GM19238 (cell line): ENCODE data around the gene KCNQ5.
"Not testable (repeated sequence)": the region's sequence is repeated elsewhere in the genome, so short reads cannot be mapped to it uniquely, and the experiment has no call there.

Experiments
- DNase-seq: peaks from one replicate; pipeline ENCODE4 v3.0.0; 2011; ENCODE audit warnings: low spot score; ENCODE audit not compliant: insufficient read length

Gene KCNQ5

DNA sequence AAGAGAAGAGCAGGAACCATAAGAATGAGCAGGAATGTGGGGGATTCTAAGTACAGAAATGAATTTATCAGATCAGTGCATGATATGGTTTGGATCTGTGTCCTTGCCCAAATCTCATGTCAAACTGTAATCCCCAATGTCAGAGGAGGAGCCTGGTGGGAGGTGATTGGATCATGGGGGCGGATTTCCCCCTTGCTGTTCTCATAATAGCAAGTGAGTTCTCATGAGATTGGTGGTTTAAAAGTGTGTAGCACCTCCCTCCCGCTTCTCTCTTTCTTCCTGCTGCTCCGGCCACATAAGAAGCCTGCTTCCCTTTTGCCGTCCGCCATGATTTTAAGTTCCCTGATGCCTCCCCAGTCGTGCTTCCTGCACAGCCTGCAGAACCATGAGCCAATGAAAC is 554.2 kb downstream of the KCNQ5 start:
- DNase-seq, result no peak

DNA sequence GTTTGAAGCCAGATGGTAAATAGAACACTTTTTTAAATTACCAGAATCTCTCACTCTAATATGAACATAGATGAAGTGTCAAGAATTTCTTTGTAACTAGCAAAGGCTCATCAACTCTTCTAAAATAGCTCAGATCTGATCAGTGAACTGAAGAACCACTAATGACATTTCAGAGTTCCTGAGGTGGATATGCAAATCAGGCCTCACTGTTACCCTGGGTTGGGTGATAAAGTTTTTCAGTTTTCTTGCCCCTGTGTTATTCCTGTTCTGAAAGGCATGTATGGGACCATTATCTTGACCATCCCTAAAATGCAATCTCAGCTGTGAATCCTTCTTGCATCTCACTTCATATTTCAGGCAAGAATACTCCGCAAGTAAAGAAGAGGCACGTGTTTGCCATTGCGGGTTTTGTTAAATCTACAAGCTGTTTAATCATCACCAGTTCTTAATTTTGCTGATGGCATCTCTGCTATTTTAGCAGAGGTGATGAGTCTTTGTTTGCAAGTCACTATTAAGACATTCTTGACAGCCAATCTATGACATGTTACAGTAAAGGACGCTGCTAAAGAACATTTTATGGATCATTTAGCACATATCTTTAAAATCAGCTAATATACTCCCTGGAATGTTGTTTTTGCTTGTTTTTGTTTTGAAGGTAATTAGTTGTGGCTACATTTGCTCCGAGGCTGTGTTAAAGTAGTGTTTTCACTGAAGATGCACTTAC is 555.5 kb downstream of the KCNQ5 start:
- DNase-seq, result no peak

DNA sequence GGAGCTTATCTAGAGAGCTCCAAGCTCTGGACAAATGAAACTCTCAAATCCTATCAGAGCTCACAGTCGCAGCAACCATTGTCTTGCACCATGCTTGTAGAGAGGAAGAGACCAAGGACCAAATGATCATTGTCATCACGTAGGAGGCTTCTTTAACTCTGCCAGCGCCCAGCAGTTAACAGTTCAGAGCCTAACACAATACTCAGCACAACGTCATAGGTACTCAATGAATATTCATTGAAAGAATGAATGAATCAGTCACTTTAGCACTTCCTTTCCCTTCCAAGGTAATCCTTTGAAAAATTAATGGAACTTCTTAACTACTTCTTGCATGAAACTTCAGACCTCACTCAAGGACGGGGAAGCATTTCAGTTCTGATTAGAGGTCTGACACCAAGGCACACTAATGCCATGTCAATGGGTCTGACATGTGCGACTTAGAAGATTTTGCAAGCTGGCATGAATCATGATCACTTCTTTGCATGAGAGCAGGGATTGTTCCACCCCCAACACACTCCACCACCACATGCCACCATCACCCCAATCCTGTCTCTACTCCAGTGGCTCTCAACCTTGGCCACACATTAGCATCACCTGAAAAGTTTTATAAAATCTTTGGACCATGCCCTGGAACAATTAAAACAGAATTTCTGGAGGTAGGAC is 558.3 kb downstream of the KCNQ5 start:
- no peak for DNase-seq

DNA sequence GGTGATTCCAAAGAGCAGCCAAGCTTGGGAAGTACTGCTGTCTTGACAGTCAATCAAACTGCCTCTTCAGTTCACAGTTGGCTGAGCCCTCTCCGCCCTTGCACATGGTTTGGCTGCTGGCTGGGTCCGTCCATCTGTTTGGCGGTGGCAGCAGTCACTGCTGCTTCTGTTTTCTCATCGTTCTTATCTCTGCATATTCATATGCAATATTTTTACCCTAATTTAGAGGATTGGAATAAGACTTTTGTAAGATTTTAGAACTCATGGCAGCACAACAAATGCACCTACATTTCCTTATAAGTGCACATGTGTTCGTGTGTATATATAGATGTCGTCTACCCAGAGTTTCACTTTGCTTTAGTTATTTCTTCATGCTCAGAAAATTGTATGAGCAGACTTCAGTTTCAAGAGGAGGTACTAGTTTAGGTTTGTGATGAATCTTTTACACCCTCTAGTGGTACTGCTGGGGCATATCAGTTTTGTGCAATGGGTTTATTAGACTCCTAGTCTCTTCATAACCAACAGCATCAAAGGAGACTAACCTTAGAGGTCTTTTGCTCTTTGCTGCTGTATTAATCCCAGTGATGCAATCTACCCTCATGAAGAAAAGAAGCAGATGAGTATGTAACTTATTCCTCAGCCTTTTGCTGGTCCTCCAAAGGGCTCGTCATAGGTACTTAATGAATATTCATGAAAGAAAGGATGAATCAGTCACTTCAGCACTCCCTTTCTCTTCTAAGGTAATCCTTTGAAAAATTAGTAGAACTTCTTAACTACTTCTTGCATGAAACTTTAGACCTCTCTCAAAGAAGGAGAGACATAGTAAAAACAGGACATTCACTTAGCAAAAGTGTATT is 559.1 kb downstream of the KCNQ5 start:
- peak; percentile 6 for DNase-seq

DNA sequence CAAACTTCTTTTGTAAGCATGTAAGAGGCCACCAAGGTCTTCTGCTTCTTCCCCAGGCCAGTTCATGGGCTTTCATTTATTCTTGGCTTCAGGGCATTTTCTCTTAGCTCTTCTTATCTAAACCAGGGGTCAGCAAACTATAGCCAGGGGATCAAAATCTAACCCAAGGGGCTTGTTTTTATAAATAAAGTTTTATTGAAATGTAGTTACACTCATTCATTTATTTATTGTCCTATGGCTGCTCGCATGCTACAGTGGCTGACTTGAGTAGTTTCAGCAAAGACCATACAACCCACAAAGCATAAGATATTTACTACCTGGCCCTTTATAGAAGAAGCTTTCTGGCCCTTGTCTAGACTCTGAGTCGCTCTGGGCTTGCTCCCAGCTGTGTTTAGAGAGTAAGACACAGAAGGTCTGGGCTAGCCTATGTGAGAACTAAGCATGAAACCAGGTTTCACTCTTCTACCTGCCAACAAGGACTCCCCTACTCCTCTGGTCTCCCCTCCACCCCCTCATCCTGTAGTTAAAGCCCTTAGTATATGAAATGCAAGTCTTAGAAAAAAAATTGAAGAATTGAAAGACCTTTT is 560.2 kb downstream of the KCNQ5 start:
- no peak for DNase-seq

DNA sequence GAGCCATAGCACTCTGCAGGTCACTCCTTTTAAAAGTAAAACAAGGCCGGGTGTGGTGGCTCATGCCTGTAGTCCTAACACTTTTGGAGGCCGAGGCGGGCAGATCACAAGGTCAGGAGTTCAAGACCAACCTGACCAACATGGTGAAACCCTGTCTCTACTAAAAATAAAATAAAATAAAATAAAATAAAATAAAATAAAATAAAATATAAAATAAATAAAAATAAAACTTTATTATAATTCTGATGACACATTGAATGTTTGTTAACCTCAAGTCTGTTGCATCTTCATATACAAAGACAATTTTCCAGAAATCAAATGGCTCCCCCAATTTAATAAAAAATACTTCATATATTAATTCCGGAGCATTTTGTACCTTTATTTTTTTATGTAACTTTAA is 571.4 kb downstream of the KCNQ5 start:
- not testable (repeated sequence) for DNase-seq

DNA sequence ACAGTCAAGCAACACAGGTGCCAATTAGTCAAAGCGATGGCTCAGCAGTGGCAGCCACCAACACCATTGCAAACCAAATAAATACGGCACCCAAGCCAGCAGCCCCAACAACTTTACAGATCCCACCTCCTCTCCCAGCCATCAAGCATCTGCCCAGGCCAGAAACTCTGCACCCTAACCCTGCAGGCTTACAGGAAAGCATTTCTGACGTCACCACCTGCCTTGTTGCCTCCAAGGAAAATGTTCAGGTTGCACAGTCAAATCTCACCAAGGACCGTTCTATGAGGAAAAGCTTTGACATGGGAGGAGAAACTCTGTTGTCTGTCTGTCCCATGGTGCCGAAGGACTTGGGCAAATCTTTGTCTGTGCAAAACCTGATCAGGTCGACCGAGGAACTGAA is 572.9 kb downstream of the KCNQ5 start:
- no peak for DNase-seq

DNA sequence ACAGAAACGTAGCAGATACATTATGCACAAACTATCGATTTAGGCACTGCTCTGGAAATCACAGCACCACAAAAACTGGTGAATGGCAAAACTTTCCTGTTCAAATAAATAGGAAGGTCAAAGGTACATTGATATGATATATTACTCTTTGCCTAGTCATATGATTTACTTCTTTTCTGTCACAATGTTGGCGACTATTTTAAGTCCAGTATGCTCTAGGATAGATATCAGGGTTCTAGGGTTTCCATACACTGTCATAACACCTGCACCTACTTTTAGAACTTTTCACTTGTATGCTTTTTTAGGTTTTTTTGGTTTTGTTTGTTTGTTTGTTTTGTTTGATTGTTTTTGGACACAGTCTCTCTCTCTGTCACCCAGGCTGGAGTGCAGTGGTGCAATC is 578.4 kb downstream of the KCNQ5 start:
- no peak for DNase-seq

DNA sequence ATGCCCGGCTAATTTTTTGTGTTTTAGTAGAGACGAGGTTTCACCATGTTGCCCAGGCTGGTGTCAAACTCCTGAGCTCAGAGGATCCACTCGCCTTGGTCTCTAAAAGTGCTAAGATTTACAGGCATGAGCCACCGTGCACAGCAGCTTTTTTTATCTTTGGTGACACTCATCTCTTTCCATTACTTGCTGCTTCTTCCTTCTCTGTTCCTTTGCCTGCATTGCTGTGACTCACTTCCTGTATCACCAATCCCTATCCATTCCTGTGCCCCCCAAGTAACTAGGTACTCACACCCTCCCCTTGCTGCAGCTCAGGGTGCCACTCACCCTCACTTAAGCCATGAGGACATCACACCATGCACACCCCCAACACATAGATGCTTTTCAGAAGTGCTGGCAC is 578.9 kb downstream of the KCNQ5 start:
- DNase-seq, result no peak

DNA sequence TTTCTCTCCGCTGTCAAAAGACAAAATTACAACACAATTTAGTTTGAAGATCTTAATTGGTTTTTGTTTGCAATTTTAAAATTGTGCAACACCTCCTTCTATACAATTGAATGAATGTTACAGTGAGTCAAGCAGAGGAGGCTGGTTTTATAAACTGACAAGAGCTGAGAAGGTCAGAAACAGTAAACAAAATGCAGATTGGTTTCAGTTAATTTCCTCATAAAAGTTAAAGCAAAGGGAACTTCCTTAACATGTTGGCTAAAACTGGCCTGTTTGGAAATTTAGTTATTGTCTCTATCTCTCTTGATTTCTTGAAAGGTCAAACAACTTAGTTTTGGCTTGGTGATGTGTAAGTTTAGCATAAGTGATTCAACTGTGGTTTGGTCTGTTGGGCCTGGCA is 581.2 kb downstream of the KCNQ5 start:
- DNase-seq, result no peak

DNA sequence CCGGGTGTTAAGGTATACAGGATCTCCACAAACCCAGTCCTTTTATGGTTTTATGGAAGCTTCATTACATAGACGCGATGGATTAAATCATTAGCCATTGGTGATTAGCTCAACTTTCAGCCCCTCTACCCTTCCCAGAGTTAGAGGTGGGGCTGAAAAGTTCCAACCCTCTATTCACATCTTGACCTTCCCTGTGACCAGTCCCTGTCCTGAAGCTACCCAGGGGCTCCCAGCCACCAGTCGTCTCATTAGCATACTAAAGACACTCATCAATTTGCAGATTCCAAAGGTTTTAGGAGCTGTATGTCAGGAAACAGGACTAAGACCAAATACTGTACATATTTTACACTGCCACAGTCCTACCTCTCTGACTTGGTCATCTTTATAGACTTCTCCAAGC is 582.4 kb downstream of the KCNQ5 start:
- DNase-seq, result no peak

DNA sequence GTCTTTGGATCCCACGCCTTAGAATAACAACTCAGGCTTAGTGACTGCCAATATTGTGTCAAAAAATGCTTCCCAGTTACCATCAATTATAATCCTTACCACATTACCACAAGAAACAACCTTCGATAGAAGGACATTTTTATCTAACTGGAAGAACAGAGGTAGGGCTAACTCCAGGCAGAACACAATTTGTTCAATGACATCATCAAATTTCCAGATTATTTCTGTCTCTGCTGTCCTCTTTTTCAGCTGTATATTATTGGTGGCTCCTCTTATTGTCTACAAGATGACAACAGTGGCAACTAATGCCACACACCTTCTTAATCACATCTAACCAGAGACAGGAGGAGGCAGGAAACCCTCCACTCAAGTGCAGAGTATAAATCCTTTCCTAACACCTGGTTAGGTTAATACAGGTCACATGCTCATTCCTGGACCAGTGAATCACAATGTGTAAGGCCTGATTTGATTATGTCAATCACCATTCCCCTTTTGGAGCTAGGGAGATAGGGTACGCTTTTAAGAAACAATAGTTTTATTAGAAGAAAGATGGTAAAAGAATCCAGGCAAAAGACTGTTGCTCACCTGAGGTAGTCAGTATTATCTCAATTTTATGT is 585.5 kb downstream of the KCNQ5 start:
- DNase-seq, result no peak

DNA sequence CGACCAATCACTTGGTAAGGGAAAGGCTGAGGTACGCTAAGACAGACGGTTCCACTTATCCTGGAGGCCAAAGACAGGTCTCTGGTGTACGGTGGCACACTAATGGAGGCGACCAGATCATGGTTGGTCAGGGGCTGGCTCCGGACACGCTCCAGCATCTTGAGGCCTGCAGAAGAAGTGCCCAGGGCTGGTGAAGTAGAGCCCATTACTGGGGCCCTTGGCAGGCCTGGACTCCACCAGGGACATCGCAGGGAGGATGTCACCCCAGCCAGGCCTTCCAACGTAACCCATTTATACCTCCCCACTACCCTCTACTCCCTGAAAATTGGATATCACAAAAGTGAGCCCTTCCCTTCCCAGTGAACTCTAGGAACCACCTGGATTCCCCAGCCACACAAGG is 587.3 kb downstream of the KCNQ5 start:
- DNase-seq, result no peak

DNA sequence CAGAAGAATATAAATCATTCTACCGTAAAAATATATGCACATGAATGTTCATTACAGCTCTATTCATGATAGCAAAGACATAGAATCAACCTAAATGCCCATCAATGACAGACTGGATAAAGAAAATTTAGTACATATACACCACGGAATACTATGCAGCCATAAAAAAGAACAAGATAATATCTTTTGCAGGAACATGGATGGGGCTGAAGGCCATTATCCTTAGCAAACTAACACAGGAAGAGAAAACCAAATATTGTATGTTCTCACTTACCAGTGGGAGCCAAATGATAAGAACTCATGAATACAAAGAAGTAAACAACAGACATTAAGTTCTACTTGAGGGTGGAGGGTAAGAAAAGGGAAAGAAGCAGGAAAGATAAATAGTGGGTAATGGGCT is 595.0 kb downstream of the KCNQ5 start:
- no peak for DNase-seq

DNA sequence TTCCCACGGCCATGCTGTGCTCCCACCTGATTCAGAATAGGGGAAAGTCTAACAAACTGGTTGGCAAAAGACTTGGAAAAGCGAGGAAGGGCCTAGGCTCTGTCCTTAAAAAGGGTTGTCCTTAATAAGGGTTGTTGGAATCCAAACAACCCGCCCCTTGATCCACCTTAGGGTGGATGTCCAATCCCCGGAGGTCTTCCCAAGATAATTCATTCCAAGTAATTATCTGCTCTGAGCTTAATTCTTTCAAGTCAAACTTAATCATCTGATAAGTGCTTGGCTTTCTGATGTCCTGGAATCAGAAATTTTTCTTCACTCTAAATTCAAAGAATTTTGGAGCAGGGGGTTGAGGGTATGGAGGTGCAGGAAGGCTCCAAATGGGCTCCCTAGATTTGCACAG is 603.5 kb downstream of the KCNQ5 start, which contains the start of gene KHDC1L:
Gene KHDC1L (minus strand): TSS at position 101 of the 400 bp plus-strand sequence. CDS start 88 bp downstream, at position 13.
- no peak for DNase-seq

DNA sequence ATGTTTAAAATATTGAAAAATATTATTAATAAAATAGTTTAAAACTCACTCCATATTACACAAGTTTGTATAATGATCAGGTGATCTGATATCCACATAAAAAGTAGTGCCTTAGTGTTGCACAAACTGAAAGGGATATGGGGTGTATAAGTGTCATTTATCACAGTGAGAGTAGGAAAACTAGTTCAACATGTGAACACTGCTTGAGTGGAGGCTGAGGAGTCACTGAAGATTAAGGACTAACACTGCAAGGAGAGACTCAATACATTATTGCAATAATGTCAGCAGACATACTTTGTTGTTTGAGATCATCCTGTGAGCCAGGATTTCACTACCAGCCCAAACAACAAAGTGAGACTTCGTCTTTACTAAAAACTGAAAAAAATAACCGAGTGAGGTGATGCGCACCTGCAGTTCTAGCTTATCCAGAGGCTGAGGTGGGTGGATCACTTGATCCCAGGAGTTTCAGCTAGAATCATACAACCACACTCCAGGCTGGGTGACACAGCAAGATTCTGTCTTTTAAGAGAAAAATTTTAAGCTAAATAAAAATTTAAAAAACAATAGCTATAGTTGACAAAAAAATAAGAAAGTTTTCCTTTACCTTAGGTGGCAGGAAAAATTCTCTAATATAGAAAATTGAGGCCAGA is 605.9 kb downstream of the KCNQ5 start:
- DNase-seq, result no peak

DNA sequence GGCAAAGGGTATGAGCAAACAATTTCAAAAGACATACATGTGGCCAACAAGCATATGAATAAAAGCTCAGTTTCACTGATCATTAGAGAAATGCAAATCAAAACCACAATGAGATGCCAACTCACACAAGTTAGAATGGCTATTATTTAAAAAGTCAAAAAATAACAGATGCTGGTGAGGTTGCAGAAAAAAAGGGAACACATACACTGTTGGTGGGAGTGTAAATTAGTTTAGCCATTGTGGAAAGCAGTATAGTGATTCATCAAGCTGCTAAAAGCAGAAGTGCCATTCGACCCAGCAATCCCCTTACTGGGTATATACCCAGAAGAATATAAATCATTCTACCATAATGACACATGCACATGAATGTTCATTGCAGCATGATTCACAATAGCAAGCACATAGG is 610.1 kb downstream of the KCNQ5 start:
- no peak for DNase-seq

DNA sequence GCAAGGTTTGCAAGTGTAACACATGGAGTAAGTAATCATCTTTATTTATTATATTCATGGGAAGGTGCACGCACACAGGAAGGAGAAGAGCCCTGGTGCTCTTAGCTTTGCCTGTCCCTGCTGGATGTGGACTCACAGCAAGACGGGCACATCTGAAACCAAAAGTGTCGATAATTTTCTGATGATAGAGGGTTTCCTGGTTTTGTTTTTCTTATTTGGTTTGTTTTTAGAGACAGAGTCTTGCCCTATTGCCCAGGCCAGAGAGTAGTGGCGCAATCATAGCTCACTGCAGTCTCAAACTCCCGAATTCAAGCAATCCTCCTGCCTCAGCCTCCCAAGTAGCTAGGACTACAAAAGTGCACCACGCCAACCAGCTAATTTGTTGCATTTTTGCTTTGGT is 611.2 kb downstream of the KCNQ5 start:
- DNase-seq, result no peak

DNA sequence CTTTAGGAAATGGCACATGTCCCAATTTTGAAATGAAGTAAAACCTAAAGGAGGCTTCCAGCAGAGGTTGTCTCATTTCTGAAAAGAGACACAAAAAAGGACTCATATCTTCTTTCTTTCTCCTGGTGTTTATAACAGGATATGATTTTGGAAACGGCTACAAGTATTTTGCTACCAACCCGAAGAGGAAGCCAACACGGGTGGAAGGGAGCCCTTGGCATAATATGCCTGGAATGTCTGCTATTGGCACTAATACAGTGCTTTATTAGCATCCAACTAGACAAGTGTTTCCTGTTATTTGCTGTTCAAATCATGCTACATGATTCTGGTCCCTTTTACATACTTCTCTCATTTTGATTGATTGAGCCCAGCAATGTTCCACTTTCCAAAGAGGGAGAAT is 612.1 kb downstream of the KCNQ5 start:
- DNase-seq, result not testable (repeated sequence)

DNA sequence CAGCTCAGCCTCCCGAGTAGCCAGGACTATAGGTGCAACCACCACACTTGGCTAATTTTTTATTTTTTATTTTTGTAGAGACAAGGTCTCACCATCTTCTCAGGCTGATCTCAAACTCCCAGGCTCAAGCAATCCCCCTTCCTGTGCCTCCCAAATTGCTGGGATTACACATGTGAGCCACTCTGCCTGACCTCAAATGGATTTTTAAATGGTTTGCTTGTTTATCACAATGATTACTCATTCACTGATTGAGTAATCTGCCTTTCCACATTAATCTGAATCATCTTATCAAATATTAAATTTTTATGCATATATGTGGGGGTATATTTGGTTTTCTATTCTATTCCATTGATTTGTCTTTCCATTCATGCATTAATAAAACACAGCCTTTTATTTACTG is 612.9 kb downstream of the KCNQ5 start:
- no peak for DNase-seq
